Thyroid gland (tissue), 4 donors: ENCODE data around the gene MAST3. TPM values are rescaled to one million over a fixed set of nuclear protein-coding genes. Genes with fewer than 3 reads are reported as not detected.

Experiments used
- DNase-seq, 2 donors: peaks; one replicate each; pipeline ENCODE4 v3.0.0-alpha.2; 2019
- H3K27ac ChIP-seq, 3 donors: fragments of 200-600 bp; sonication (generic); 1 replicate in 2 of 3; 2 replicates in 1 of 3; pipeline ENCODE4 v1.5.1; 2016 to 2019; ENCODE audit warnings: mild to moderate bottlenecking in 1 of 3, moderate library complexity in 1 of 3
- H3K27me3 ChIP-seq: fragments of 200-600 bp; sonication (generic); one replicate; pipeline ENCODE4 v1.5.1; 2019
- H3K36me3 ChIP-seq, 2 donors: fragments of 200-600 bp; sonication (generic); one replicate each; pipeline ENCODE4 v1.5.1; 2016 to 2019
- H3K4me1 ChIP-seq, 2 donors: fragments of 200-600 bp; sonication (generic); one replicate each; pipeline ENCODE4 v1.5.1; 2017 to 2019
- H3K4me3 ChIP-seq, 3 donors: fragments of 200-600 bp; sonication (generic); replicated peaks in 1 of 3; 1 replicate in 2 of 3; 2 replicates in 1 of 3; pipeline ENCODE4 v1.5.1; 2016; ENCODE audit warnings: mild to moderate bottlenecking in 1 of 3
- H3K9me3 ChIP-seq: fragments of 200-600 bp; sonication (generic); one replicate; pipeline ENCODE4 v1.5.1; 2017
- POLR2A ChIP-seq, 2 donors: fragments of 450-650 bp; IDR thresholded peaks; one replicate each; pipeline ENCODE4 v1.6.1; 2017; ENCODE audit warnings: antibody characterized with exemption in 2 of 2, mild to moderate bottlenecking in 2 of 2, moderate library complexity in 1 of 2
- WGBS, 2 donors: methylation state at CpG; one replicate each; pipeline ENCODE4 v1.1.5; 2017; 5-methylcytosine and 5-hydroxymethylcytosine counted together
- intact Hi-C: fragments of 100-400 bp; cut with DNase I; formaldehyde crosslinking; loops from one replicate; pipeline ENCODE4 v1.15.1; 2023
- total RNA-seq, 4 donors: library from RNA; depleted of rRNA; stranded (reverse); fragments of >200 nt; gene quantifications; one replicate each; pipeline ENCODE4 v1.2.3, GENCODE V29; 2016
- TF ChIP-seq, protein P1 (sequence below), 6 experiments: fragments of 200-600 bp in 3 of 6; fragments of 450-650 bp in 3 of 6; sonication (generic) in 3 of 6; IDR thresholded peaks; one replicate each; pipeline ENCODE4 v1.5.1; 2016 to 2019; ENCODE audit warnings: antibody characterized with exemption in 6 of 6, mild to moderate bottlenecking in 2 of 6, inconsistent platforms in 1 of 6, moderate library complexity in 1 of 6

MAST3 gene
- total RNA-seq, 4 donors from 2014 or later, result 4.8 to 5.6 (median 5.0) TPM

DNA sequence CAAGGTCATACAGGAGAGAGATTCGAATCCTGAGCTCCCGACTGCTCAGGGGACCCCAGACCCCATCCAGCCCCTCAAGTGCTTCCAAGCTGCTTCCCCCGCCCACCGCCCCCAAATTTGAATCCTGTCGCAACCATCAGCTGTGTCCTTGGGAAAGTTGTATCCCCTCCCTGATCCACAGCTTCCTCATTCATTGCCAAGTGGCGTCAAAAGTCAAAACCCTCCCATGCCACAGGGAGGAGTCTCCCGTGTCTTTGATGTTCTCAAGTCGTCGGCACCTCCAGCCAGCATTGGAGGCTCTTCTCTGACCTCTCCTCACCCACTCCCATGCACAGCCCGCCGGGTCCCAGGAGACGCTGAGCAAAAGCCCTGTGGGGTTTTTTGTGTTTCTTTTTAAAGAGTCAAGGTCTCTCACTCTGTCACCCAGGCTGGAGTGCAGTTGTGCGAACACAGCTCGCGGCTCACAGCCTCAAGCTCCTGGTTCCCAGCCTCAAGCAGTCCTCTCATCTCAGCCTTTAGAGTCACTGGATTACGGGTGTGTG lies 73.2 kb downstream of the MAST3 start:
- H3K27ac ChIP-seq, result no peak overlapping the region
- 56 to 79% methylated on average over 16 of the region's 16 CpGs for WGBS, 2 donors
- intact Hi-C loops, result no loop called here
- no peak for DNase-seq
- H3K9me3 ChIP-seq, result no peaks in the 10 kb centered on the region
- H3K4me3 ChIP-seq, result no peak overlapping the region
- H3K27me3 ChIP-seq, result no peaks in the 10 kb centered on the region
- H3K36me3 ChIP-seq, result peaks cover 19 to 27% of the 10 kb centered on the region in 2 donors
- no peak for TF ChIP-seq POLR2A (IDR thresholded peaks at IDR 0.05)
- TF ChIP-seq, protein P1, sequence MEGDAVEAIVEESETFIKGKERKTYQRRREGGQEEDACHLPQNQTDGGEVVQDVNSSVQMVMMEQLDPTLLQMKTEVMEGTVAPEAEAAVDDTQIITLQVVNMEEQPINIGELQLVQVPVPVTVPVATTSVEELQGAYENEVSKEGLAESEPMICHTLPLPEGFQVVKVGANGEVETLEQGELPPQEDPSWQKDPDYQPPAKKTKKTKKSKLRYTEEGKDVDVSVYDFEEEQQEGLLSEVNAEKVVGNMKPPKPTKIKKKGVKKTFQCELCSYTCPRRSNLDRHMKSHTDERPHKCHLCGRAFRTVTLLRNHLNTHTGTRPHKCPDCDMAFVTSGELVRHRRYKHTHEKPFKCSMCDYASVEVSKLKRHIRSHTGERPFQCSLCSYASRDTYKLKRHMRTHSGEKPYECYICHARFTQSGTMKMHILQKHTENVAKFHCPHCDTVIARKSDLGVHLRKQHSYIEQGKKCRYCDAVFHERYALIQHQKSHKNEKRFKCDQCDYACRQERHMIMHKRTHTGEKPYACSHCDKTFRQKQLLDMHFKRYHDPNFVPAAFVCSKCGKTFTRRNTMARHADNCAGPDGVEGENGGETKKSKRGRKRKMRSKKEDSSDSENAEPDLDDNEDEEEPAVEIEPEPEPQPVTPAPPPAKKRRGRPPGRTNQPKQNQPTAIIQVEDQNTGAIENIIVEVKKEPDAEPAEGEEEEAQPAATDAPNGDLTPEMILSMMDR (IDR thresholded peaks at IDR 0.05), result no peak
- peaks cover 5 to 13% of the 10 kb centered on the region in 2 donors for H3K4me1 ChIP-seq

DNA sequence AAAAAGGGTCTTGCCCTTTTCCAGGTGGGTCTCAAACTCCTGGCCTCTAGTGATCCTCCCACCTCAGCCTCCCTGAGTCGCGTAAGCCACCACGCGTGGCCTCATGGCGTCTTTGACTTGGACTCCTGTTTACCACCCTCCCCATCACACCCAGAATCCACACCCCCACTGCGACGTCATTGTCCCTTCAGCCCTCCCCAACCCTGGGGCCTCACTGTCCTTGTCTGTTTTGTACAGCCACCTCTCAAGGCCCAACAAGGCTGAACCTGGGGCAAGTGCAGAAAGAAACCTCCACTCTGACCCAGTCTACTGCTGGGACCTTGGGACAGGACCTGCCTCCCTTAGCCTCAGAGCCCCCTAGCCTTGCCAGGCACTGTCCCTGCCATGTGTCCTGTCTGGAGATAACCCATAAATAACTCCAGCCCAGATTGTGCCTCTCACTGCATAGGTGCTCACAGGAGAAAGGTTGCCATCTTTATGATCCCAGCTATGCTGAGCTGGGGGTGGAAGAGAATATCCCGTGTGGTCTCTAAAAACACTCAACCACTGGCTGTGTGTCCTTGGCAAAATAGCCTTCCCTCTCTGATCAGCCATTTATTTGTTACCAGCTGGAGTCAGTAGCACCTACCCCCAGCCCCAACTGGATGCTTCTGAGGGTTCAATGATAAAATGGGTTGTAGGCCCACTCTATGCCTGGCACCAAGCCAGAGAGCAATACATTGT lies 74.2 kb downstream of the MAST3 start:
- WGBS, 2 donors, result 87 to 91% methylated on average over 8 of the region's 8 CpGs
- H3K36me3 ChIP-seq, result peaks cover 15 to 20% of the 10 kb centered on the region in 2 donors
- no peaks in the 10 kb centered on the region for H3K27me3 ChIP-seq
- intact Hi-C loops, result no loop called here
- H3K9me3 ChIP-seq, result no peaks in the 10 kb centered on the region
- no peak overlapping the region for H3K4me3 ChIP-seq
- H3K27ac ChIP-seq, result no peak overlapping the region
- DNase-seq, result no peak
- no peak for TF ChIP-seq POLR2A (IDR thresholded peaks at IDR 0.05)
- TF ChIP-seq, protein P1 (IDR thresholded peaks at IDR 0.05), result no peak
- peaks cover 5 to 13% of the 10 kb centered on the region in 2 donors for H3K4me1 ChIP-seq

DNA sequence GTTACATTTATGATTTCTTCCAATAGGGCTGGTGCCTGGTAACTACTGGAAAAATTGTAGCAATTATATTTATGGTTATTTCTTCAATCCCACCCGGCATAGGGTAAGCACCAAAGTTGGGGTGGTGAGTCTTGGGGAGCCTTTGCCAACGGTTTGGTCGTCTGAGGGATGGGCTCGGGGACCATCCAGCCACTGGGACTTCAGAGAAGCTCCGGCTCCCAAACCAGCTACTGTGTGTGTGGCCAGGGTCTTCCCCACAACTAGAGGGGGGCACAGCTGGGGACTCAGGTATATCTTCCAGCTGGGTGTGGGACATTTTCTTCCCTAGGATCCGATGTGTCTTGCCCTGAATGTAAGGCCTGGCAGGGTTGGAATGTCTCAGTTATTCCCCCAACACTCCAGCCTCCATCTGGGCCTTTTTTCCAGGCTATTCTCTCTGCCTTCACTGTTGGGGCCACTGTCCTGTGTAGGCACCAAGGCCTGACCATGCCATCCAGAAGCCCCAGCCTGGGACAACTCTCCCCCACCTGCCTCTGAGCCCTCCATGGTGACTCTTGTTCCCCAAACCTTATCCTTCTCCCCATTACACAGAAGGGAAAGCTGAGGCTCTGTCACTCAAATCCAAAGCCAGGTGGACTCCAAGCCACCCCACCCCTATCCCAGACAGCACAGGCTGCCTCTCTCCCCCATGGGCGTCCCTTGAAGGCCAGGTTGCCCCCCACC lies 74.9 kb downstream of the MAST3 start:
- H3K27me3 ChIP-seq, result no peaks in the 10 kb centered on the region
- peaks cover 5 to 13% of the 10 kb centered on the region in 2 donors for H3K4me1 ChIP-seq
- intact Hi-C loops, result no loop called here
- no peaks in the 10 kb centered on the region for H3K9me3 ChIP-seq
- TF ChIP-seq POLR2A (IDR thresholded peaks at IDR 0.05), result no peak
- TF ChIP-seq, protein P1 (IDR thresholded peaks at IDR 0.05), result no peak
- H3K27ac ChIP-seq, result peak overlapping the region; percentile 22 to 89 (median 70)
- peaks cover 9 to 14% of the 10 kb centered on the region in 2 donors for H3K36me3 ChIP-seq
- no peak overlapping the region for H3K4me3 ChIP-seq
- no peak for DNase-seq
- 84 to 90% methylated on average over 7 of the region's 7 CpGs for WGBS, 2 donors

DNA sequence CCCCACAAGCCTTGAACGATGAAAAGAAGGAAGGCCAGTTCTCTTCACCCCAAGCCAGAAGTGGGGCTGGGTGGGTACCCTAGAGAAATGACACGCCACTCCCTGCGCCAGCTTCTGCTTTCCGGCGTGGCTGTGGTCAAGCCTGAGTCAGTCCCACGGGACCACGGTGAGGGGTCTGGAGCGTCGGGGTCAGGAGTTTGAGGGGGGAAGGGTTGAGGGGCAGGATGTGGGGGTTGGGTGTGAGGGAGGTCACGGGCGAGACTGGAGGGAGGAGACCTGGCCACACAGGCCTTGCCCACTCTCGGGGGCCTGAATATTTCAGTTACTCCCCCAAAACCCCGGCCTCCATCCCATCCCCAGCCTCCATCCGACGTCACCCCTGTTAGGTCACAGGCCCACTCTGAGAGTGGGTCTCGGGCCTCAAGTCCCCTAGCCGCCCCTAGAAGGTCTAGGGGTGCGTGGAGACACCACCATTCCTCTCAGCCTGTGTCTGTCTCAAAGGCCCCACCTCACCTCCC lies 75.5 kb downstream of the MAST3 start:
- Histone ChIP-seq H3K4me1 (peaks cover 5 to 13% of the 10 kb centered on the region in 2 donors), H3K27ac (peak overlapping the region; percentile 22 to 89 (median 70)), H3K27me3 (no peaks in the 10 kb centered on the region), H3K4me3 (peak overlapping the region in 1 of 3 donors; percentile 46), H3K36me3 (peaks cover 4 to 10% of the 10 kb centered on the region in 2 donors), H3K9me3 (no peaks in the 10 kb centered on the region)
- TF ChIP-seq, protein P1 (IDR thresholded peaks at IDR 0.05), result no peak
- no peak for TF ChIP-seq POLR2A (IDR thresholded peaks at IDR 0.05)
- intact Hi-C loops, result no loop called here
- 62 to 69% methylated on average over 11 to 17 of the region's 18 CpGs for WGBS, 2 donors
- DNase-seq, result peak in 1 of 2 donors; percentile 32
